EL (cell line): ENCODE results near the gene SMC3.

ENCODE experiments used
- DNase-seq: peaks from one replicate; pipeline ENCODE4 v3.0.0-alpha.2; 2016

Gene SMC3

GRCh38 chr10:110649347-110650264 lies 82.1 kb downstream of the SMC3 start:
- no peak for DNase-seq

GRCh38 chr10:110650265-110650668 lies 82.8 kb downstream of the SMC3 start:
- DNase-seq = no peak

- DNase-seq = peak; percentile 93
Measured at GRCh38 chr10:110651044-110651958, 83.8 kb downstream of the SMC3 start.

GRCh38 chr10:110652475-110653118 lies 85.1 kb downstream of the SMC3 start:
- DNase-seq = no peak
